ENCODE measurements around the gene TRIM67.

Gene TRIM67

GRCh38 chr1:231185391-231185790, 23.5 kb downstream of the TRIM67 start:
- no peak for DNase-seq

- DNase-seq = no peak
Measured at GRCh38 chr1:231186356-231187115, 24.7 kb downstream of the TRIM67 start.

- no peak for DNase-seq
Measured at GRCh38 chr1:231187571-231187970, 25.7 kb downstream of the TRIM67 start.

GRCh38 chr1:231188072-231188471, 26.2 kb downstream of the TRIM67 start:
- no peak for DNase-seq

- DNase-seq = no peak
Measured at GRCh38 chr1:231188768-231189167, 26.9 kb downstream of the TRIM67 start.

GRCh38 chr1:231189683-231190270, 27.9 kb downstream of the TRIM67 start:
- no peak for DNase-seq

- DNase-seq = no peak
Measured at GRCh38 chr1:231190456-231190855, 28.6 kb downstream of the TRIM67 start.

GRCh38 chr1:231192620-231193163, 30.8 kb downstream of the TRIM67 start:
- no peak for DNase-seq

GRCh38 chr1:231193710-231194340, 32.0 kb downstream of the TRIM67 start:
- DNase-seq = no peak

GRCh38 chr1:231194476-231194842, 32.6 kb downstream of the TRIM67 start:
- DNase-seq = no peak

- no peak for DNase-seq
Measured at GRCh38 chr1:231194843-231195516, 33.1 kb downstream of the TRIM67 start.

GRCh38 chr1:231196307-231196706, 34.4 kb downstream of the TRIM67 start:
- DNase-seq = no peak

- DNase-seq = no peak
Measured at GRCh38 chr1:231196728-231197127, 34.9 kb downstream of the TRIM67 start.

- DNase-seq = no peak
Measured at GRCh38 chr1:231199868-231200267, 38.0 kb downstream of the TRIM67 start.

GRCh38 chr1:231200388-231201031, 38.7 kb downstream of the TRIM67 start:
- no peak for DNase-seq

- DNase-seq = no peak
Measured at GRCh38 chr1:231201375-231201978, 39.6 kb downstream of the TRIM67 start.

GRCh38 chr1:231201979-231202633, 40.2 kb downstream of the TRIM67 start:
- no peak for DNase-seq

- no peak for DNase-seq
Measured at GRCh38 chr1:231203259-231204057, 41.6 kb downstream of the TRIM67 start.

- DNase-seq = no peak
Measured at GRCh38 chr1:231206856-231207255, 45.0 kb downstream of the TRIM67 start.

- no peak for DNase-seq
Measured at GRCh38 chr1:231207437-231207836, 45.6 kb downstream of the TRIM67 start.

- DNase-seq = no peak
Measured at GRCh38 chr1:231208980-231209379, 47.1 kb downstream of the TRIM67 start.

Data from activated CD4-positive, CD25-positive, alpha-beta regulatory T cell treated with anti-CD3 and anti-CD28 coated beads, Interleukin-2, amount 50 U/mL, for 72 hours (primary cell).